Activated CD8-positive, alpha-beta T cell treated with anti-CD3 and anti-CD28 coated beads for 36 hours (primary cell): ENCODE measurements around the gene FSD2. TPM values are rescaled to one million over a fixed set of nuclear protein-coding genes. Genes with fewer than 3 reads are reported as not detected.

ENCODE experiments used
- ATAC-seq: fragments of 200-7000 bp; cut with Tn5 transposase; one replicate; pipeline ENCODE4 v1.10.0; 2021; ENCODE audit warnings: mild to moderate bottlenecking, moderate library complexity
- CTCF ChIA-PET: fragments of 350-600 bp; sonication (Branson Sonifier 250); formaldehyde crosslinking; loops from one replicate; lab custom pipeline; 2021; ENCODE audit warnings: antibody characterized with exemption; lab: Charles Lee
- POLR2A ChIA-PET: fragments of 350-600 bp; sonication (Branson Sonifier 250); formaldehyde crosslinking; loops from one replicate; lab custom pipeline; 2021; ENCODE audit warnings: antibody characterized with exemption; lab: Charles Lee
- DNase-seq: peaks from one replicate; pipeline ENCODE4 v3.0.0-alpha.2; 2020
- H3K27ac Mint-ChIP-seq: one replicate; pipeline ENCODE4 v1.8.0; 2021; ENCODE audit warnings: mild to moderate bottlenecking, mixed read lengths
- H3K27me3 Mint-ChIP-seq: one replicate; pipeline ENCODE4 v1.8.0; 2021; ENCODE audit warnings: mixed read lengths
- H3K36me3 Mint-ChIP-seq: one replicate; pipeline ENCODE4 v1.8.0; 2021; ENCODE audit warnings: low read depth, mixed read lengths
- H3K4me1 Mint-ChIP-seq: one replicate; pipeline ENCODE4 v1.8.0; 2021; ENCODE audit warnings: low read depth, mixed read lengths
- H3K4me3 Mint-ChIP-seq: one replicate; pipeline ENCODE4 v1.8.0; 2021; ENCODE audit warnings: mild to moderate bottlenecking, moderate library complexity, mixed read lengths
- H3K9me3 Mint-ChIP-seq: one replicate; pipeline ENCODE4 v1.8.0; 2021; ENCODE audit warnings: mixed read lengths
- CTCF ChIP-seq: fragments of 200-600 bp; IDR thresholded peaks from one replicate; pipeline ENCODE4 v1.8.0; 2022; ENCODE audit warnings: antibody characterized with exemption, mild to moderate bottlenecking
- intact Hi-C: fragments of 100-400 bp; cut with micrococcal nuclease; formaldehyde crosslinking; loops from one replicate; pipeline ENCODE4 v1.10.0; 2022
- total RNA-seq, 2 experiments: library from RNA; stranded (reverse); gene quantifications; one replicate each; pipeline ENCODE4 v1.2.3, GENCODE V29; 2021

FSD2 gene
- total RNA-seq, 2 experiments from 2014 or later, result not detected

DNA sequence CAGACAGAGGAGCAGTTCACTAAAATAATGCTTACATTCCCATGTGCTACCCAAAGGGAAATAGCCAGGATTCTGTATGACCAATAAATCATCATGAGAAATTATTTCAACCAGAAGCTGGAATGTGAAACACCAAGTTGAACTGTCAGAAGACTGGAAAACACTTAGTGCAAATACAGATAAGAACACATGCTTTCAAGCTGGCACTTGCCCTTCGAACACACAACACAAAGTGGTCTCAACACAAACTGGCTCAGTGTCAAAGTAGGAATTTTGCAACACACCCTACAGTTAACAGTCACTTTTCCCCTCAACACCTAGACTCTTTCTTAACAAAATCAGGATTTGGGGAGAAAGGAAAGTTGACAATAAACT lies 1.3 kb downstream of the FSD2 start:
- no peak for ATAC-seq
- Mint-ChIP-seq H3K36me3 (no peaks in the 10 kb centered on the region), H3K9me3 (no peaks in the 10 kb centered on the region), H3K27ac (no peak overlapping the region), H3K27me3 (peaks cover 2% of the 10 kb centered on the region), H3K4me3 (no peak overlapping the region), H3K4me1 (peaks cover 10% of the 10 kb centered on the region)
- DNase-seq, result no peak
- no peak for TF ChIP-seq CTCF
- POLR2A ChIA-PET, result no interaction called here
- intact Hi-C loops, result no loop called here
- CTCF ChIA-PET, result interaction anchor here (0.8 kb wide), 1 partner anchor 47 kb away, joined by 3 read pairs; no protein-coding TSS in a partner anchor

- H3K27me3 Mint-ChIP-seq, result peaks cover 7% of the 10 kb centered on the region
- intact Hi-C loops, result no loop called here
- POLR2A ChIA-PET, result no interaction called here
- DNase-seq (no peak), ATAC-seq (no peak)
- CTCF ChIA-PET, result no interaction called here
- no peak overlapping the region for H3K27ac Mint-ChIP-seq
- no peak overlapping the region for H3K4me3 Mint-ChIP-seq
- H3K9me3 Mint-ChIP-seq, result no peaks in the 10 kb centered on the region
- H3K36me3 Mint-ChIP-seq, result no peaks in the 10 kb centered on the region
- TF ChIP-seq CTCF, result no peak
- H3K4me1 Mint-ChIP-seq, result peaks cover 6% of the 10 kb centered on the region
Observed at GRCh38 chr15:82803793-82804574, 1.9 kb downstream of the FSD2 start.

DNA sequence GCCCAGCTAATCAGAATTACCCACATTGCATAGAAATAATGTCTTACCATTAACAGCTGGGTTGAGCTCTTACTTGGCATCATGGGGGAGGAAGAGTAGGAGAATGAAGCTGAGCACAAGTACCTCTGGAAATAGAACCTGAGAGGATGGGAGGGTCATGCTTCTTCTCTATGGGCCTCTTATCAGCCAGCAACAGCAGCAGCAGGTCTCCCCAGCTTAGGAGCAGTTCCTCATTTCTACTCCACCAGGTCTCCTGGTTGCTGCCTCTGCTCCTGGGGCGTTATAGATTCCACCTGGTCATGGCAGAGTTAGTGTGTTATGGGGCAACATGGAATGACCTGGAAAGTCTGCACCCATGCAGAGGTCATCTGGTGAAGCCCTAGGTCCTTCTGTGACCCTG lies 3.4 kb downstream of the FSD2 start:
- POLR2A ChIA-PET, result no interaction called here
- H3K9me3 Mint-ChIP-seq, result no peaks in the 10 kb centered on the region
- H3K4me3 Mint-ChIP-seq, result no peak overlapping the region
- H3K27me3 Mint-ChIP-seq, result peaks cover 7% of the 10 kb centered on the region
- CTCF ChIA-PET, result no interaction called here
- no peaks in the 10 kb centered on the region for H3K36me3 Mint-ChIP-seq
- H3K27ac Mint-ChIP-seq, result no peak overlapping the region
- H3K4me1 Mint-ChIP-seq, result no peaks in the 10 kb centered on the region
- TF ChIP-seq CTCF, result no peak
- intact Hi-C loops, result no loop called here
- DNase-seq (no peak), ATAC-seq (no peak)

DNA sequence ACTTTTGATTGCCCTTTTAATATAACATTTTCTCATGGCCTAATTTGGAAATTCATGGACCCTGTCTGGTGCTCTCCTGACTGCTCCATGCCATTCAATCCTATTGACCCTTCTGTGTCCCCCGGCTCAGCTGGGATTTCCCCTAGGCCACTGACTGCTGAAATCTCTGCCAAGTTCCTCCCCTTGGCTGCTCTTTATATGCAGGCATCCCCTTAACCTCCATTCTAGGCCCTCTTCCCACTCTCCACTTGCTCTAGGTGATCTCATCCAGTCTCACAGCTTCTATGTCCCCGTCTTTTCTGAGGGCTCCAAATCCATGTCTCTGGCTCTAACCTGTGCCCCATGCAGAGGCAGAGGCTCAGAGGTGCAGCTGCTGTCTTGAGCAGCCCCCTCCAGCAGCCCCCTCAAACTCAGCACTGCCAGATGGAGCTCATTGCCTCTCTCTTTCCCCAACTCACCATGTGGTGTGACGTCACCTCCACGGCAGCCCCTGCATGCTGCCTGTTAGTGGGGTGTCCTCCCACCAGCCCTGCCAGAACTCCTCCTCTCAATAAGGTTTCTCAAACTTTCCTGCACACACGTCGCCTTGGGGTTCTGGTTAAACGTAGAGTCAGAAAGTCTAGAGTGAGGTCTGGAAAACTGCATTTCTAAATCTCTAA lies 6.6 kb downstream of the FSD2 start:
- no peak for DNase-seq
- ChIA-PET CTCF (no interaction called here), POLR2A (no interaction called here)
- Mint-ChIP-seq H3K27me3 (peaks cover 7% of the 10 kb centered on the region), H3K4me3 (no peak overlapping the region), H3K4me1 (no peaks in the 10 kb centered on the region), H3K9me3 (peaks cover under 1% of the 10 kb centered on the region), H3K27ac (no peak overlapping the region), H3K36me3 (no peaks in the 10 kb centered on the region)
- no peak for TF ChIP-seq CTCF
- ATAC-seq, result no peak
- intact Hi-C loops, result no loop called here

- ChIA-PET POLR2A (no interaction called here), CTCF (no interaction called here)
- Mint-ChIP-seq H3K27me3 (peaks cover 7% of the 10 kb centered on the region), H3K4me1 (no peaks in the 10 kb centered on the region), H3K4me3 (no peak overlapping the region), H3K9me3 (peaks cover 7% of the 10 kb centered on the region), H3K27ac (no peak overlapping the region), H3K36me3 (no peaks in the 10 kb centered on the region)
- TF ChIP-seq CTCF, result no peak
- no peak for DNase-seq
- intact Hi-C loops, result no loop called here
- ATAC-seq, result no peak
Observed at GRCh38 chr15:82798531-82799166, 7.2 kb downstream of the FSD2 start.
